SU-DHL-6 (cell line): Measurements from ENCODE around the gene USP28.

Source experiments
- H2AFZ ChIP-seq: fragments of 200-600 bp; sonication (generic); 2 replicates; pipeline ENCODE4 v1.6.1; 2014; ENCODE audit warnings: low read depth, mild to moderate bottlenecking, moderate library complexity, mixed read lengths, antibody characterized with exemption, low read length; ENCODE audit not compliant: severe bottlenecking
- H3F3A ChIP-seq: fragments of 200-600 bp; shearing (Covaris generic); 2 replicates; pipeline ENCODE4 v1.6.0; 2016; ENCODE audit warnings: antibody characterized with exemption, mild to moderate bottlenecking; ENCODE audit not compliant: insufficient read depth
- H3K27ac ChIP-seq: fragments of 200-600 bp; sonication (generic); 2 replicates; pipeline ENCODE4 v1.5.1; 2016; ENCODE audit warnings: low read depth, mild to moderate bottlenecking, low read length, moderate library complexity, mixed read lengths
- H3K27me3 ChIP-seq: fragments of 200-600 bp; sonication (generic), shearing (Covaris generic); 2 replicates; pipeline ENCODE4 v1.6.0; 2014; ENCODE audit warnings: mild to moderate bottlenecking, low read length
- H3K36me3 ChIP-seq: fragments of 200-600 bp; sonication (generic); 2 replicates; pipeline ENCODE4 v1.6.1; 2014; ENCODE audit warnings: mild to moderate bottlenecking, low read length, mixed read lengths
- H3K4me2 ChIP-seq: fragments of 300-600, 200-600 bp; shearing (Covaris generic), sonication (generic); 2 replicates; pipeline ENCODE4 v1.6.0; 2014; ENCODE audit warnings: low read length, low read depth, mild to moderate bottlenecking; ENCODE audit not compliant: poor library complexity, severe bottlenecking
- H3K4me3 ChIP-seq: fragments of 200-600 bp; sonication (generic); 2 replicates; pipeline ENCODE4 v1.5.1; 2014; ENCODE audit warnings: antibody characterized with exemption, low read length, mild to moderate bottlenecking, mixed read lengths; ENCODE audit not compliant: insufficient read depth, poor library complexity, severe bottlenecking
- H3K79me2 ChIP-seq: fragments of 200-600 bp; sonication (generic); 2 replicates; pipeline ENCODE4 v1.6.1; 2014; ENCODE audit warnings: mild to moderate bottlenecking, low read length, moderate library complexity; ENCODE audit not compliant: insufficient read depth
- H3K9ac ChIP-seq: fragments of 200-600 bp; sonication (generic); 2 replicates; pipeline ENCODE4 v1.7.0; 2014; ENCODE audit warnings: mild to moderate bottlenecking, low read length
- H3K9me2 ChIP-seq: fragments of 200-600 bp; sonication (generic); replicated peaks from 2 replicates; pipeline ENCODE4 v1.6.1; 2014; ENCODE audit warnings: low read length; ENCODE audit not compliant: insufficient read depth
- H3K9me3 ChIP-seq: fragments of 200-600 bp; sonication (generic); 2 replicates; pipeline ENCODE4 v1.6.1; 2014; ENCODE audit warnings: low read length, mixed read lengths; ENCODE audit not compliant: insufficient read depth
- H4K20me1 ChIP-seq: fragments of 200-600 bp; sonication (generic); 2 replicates; pipeline ENCODE4 v1.6.1; 2014; ENCODE audit warnings: low read depth, mild to moderate bottlenecking, antibody characterized with exemption, low read length, moderate library complexity, mixed read lengths
- EZH2phosphoT487 ChIP-seq: fragments of 200-600 bp; sonication (generic), shearing (Covaris generic); conservative IDR thresholded peaks from 2 replicates; pipeline ENCODE4 v1.6.1; 2018; ENCODE audit warnings: mild to moderate bottlenecking, antibody characterized with exemption, low read length, moderate library complexity, mixed read lengths
- TF ChIP-seq, protein P1 (sequence below): fragments of 200-600 bp; sonication (generic); IDR thresholded peaks from one replicate; pipeline ENCODE4 v1.5.1; 2017; ENCODE audit warnings: antibody characterized with exemption, mild to moderate bottlenecking, low read length, moderate library complexity; ENCODE audit not compliant: insufficient read depth, poor library complexity, severe bottlenecking

The USP28 gene

DNA sequence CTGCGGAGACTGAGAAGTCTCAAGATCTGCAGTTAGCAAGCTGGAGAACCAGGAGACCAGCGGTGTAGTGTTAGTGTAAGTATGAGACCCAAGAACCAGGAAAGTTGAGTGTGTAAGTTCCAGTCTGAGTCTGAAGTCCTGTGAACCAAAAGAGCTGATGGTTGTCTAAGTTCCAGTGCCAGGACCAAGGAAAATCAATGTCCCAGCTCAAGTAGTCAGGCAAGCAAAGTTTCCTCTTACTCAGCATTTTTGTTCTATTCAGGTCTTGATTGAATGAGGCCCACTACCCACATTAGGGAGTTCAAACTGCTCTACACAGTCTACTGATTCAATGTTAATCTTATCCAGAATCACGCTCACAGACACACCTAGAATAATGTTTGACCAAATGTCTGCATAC is 11.0 kb downstream of the USP28 start:
- H3K27ac ChIP-seq, result no peak overlapping the region
- no peak overlapping the region for H3K4me3 ChIP-seq
- H3F3A ChIP-seq, result no peaks in the 10 kb centered on the region
- H4K20me1 ChIP-seq, result no peaks in the 10 kb centered on the region
- H2AFZ ChIP-seq, result no peak overlapping the region
- H3K9me3 ChIP-seq, result no peaks in the 10 kb centered on the region
- no peaks in the 10 kb centered on the region for H3K27me3 ChIP-seq
- no peak overlapping the region for H3K9ac ChIP-seq
- no peaks in the 10 kb centered on the region for H3K9me2 ChIP-seq
- peaks cover 10% of the 10 kb centered on the region; the same call in 1 of the 2 replicates for H3K79me2 ChIP-seq
- H3K36me3 ChIP-seq, result no peaks in the 10 kb centered on the region
- no peak for TF ChIP-seq EZH2phosphoT487
- TF ChIP-seq, protein P1, sequence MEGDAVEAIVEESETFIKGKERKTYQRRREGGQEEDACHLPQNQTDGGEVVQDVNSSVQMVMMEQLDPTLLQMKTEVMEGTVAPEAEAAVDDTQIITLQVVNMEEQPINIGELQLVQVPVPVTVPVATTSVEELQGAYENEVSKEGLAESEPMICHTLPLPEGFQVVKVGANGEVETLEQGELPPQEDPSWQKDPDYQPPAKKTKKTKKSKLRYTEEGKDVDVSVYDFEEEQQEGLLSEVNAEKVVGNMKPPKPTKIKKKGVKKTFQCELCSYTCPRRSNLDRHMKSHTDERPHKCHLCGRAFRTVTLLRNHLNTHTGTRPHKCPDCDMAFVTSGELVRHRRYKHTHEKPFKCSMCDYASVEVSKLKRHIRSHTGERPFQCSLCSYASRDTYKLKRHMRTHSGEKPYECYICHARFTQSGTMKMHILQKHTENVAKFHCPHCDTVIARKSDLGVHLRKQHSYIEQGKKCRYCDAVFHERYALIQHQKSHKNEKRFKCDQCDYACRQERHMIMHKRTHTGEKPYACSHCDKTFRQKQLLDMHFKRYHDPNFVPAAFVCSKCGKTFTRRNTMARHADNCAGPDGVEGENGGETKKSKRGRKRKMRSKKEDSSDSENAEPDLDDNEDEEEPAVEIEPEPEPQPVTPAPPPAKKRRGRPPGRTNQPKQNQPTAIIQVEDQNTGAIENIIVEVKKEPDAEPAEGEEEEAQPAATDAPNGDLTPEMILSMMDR, result no peak
- H3K4me2 ChIP-seq, result no peak overlapping the region

DNA sequence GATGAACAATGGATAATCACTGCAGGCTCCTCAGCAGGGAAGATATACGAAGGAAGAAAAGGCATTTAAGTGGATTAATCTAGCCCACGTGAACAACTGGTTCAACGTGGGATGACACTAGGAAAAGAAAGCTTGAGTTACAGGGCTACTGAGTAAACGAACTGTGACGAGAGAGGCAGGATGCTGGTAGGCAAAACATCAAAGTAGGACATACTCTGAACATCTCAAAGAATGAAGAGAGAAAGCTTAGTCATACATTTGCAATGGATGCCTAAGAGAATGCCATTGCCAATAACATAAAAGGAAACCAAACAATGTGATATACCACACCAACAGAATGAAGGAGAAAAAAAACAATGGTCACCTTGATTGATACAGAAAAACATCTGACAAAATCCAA is 12.9 kb downstream of the USP28 start:
- TF ChIP-seq EZH2phosphoT487, result no peak
- TF ChIP-seq, protein P1, result no peak
- Histone ChIP-seq H3K9ac (no peak overlapping the region), H4K20me1 (no peaks in the 10 kb centered on the region), H3K27ac (no peak overlapping the region), H3K4me2 (no peak overlapping the region), H3K79me2 (peaks cover 10% of the 10 kb centered on the region; the same call in 1 of the 2 replicates), H2AFZ (no peak overlapping the region), H3K9me2 (no peaks in the 10 kb centered on the region), H3F3A (no peaks in the 10 kb centered on the region), H3K9me3 (no peaks in the 10 kb centered on the region), H3K4me3 (no peak overlapping the region), H3K36me3 (no peaks in the 10 kb centered on the region), H3K27me3 (no peaks in the 10 kb centered on the region)

DNA sequence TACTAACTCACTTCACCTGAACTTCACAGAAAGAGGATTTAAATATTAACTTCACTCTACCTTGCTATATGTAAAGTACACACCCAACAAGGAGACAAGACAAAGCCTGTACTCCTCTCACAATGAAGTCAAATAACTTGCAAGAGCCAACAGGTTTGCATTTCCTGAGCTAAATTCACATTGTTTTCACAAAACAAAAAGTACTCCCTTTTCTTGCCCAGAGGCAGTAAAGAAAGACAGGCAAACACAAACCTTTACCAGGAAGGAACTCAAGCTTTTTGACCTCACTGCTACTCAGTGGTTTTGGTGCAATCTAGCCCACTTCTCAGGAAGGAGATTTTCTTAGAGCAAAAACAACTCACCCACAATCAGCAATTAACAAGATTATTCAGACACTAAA is 15.7 kb downstream of the USP28 start:
- no peaks in the 10 kb centered on the region for H3K27me3 ChIP-seq
- no peaks in the 10 kb centered on the region for H3K9me3 ChIP-seq
- no peaks in the 10 kb centered on the region for H3F3A ChIP-seq
- no peak overlapping the region for H3K4me3 ChIP-seq
- no peaks in the 10 kb centered on the region for H3K36me3 ChIP-seq
- TF ChIP-seq, protein P1, result no peak
- no peak for TF ChIP-seq EZH2phosphoT487
- no peaks in the 10 kb centered on the region for H4K20me1 ChIP-seq
- H3K9me2 ChIP-seq, result no peaks in the 10 kb centered on the region
- H3K9ac ChIP-seq, result no peak overlapping the region
- H3K4me2 ChIP-seq, result no peak overlapping the region
- H2AFZ ChIP-seq, result no peak overlapping the region
- H3K79me2 ChIP-seq, result peaks cover 10% of the 10 kb centered on the region; the same call in 1 of the 2 replicates
- H3K27ac ChIP-seq, result no peak overlapping the region
